ENCODE measurements around the gene ERG28.

GRCh38 chr14:75662966-75663365 lies 2.3 kb upstream of the ERG28 start:
- TF ChIP-seq, protein P1, sequence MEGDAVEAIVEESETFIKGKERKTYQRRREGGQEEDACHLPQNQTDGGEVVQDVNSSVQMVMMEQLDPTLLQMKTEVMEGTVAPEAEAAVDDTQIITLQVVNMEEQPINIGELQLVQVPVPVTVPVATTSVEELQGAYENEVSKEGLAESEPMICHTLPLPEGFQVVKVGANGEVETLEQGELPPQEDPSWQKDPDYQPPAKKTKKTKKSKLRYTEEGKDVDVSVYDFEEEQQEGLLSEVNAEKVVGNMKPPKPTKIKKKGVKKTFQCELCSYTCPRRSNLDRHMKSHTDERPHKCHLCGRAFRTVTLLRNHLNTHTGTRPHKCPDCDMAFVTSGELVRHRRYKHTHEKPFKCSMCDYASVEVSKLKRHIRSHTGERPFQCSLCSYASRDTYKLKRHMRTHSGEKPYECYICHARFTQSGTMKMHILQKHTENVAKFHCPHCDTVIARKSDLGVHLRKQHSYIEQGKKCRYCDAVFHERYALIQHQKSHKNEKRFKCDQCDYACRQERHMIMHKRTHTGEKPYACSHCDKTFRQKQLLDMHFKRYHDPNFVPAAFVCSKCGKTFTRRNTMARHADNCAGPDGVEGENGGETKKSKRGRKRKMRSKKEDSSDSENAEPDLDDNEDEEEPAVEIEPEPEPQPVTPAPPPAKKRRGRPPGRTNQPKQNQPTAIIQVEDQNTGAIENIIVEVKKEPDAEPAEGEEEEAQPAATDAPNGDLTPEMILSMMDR (IDR thresholded peaks at IDR 0.05): no peak
- no peak for TF ChIP-seq ZFX (IDR thresholded peaks at IDR 0.05; ENCODE audit: borderline replicate concordance)
